ENCODE data around the gene LRRTM3.

LRRTM3 gene

GRCh38 chr10:67119651-67120050 lies 193.8 kb downstream of the LRRTM3 start:
- no peak for DNase-seq (ENCODE audit: low read depth)

DNA sequence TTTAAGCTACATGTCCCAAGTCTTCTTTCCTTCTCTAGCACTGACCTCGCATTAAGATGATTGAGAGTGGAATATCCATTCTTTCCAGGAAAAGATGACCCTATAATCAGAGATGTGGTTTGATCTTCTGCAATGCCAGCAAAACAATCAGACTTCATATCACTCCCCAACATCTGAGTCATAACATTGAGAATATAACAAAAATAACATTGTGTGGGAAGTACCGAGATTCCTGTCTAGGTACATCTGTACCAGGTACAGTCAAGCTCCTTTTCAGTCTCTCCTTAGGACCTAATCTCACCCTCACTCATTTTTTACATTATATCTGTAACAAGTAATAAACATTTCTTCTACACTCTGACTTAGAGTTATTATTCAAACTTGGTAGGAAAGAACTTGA lies 201.6 kb downstream of the LRRTM3 start:
- DNase-seq (ENCODE audit: low read depth), result no peak

GRCh38 chr10:67140641-67141040 lies 214.8 kb downstream of the LRRTM3 start:
- no peak for DNase-seq (ENCODE audit: low read depth)

DNA sequence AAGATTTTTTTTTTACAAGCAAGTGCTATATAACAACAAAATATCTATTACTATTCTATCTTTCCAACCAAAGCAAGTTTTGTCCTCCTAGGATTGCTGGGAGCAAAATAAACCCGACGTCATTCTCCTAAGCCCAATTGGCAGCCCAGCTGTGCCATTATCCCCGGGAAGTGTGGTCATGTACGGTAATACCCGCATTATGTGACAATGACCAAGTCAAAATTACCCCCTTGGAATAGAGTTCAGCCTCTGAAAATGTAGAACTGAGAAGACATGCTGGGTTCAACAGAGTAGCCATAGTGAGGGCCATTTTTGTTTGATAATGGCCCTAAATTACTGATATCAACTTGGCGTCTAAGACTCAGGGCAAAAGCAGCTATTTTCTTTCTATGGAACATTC lies 215.5 kb downstream of the LRRTM3 start:
- DNase-seq (ENCODE audit: low read depth), result no peak

DNA sequence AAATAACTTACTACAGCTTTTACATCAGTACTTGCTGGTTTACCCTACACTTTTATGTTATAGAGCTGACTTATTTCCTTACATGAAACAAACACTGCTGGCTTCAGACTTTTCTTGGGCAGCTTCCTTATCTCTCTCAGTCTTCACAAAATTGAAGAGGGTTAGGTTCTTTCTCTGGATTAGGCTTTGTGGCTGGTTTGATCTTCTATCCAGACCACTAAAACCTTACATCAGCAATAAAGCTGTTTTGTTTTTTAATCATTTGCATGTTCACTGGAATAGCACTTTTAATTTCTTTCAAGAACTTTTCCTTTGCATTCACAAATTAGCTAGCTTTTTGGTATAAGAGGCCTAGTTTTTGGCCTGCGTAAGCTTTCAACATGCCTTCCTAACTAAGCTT lies 218.7 kb downstream of the LRRTM3 start:
- DNase-seq (ENCODE audit: low read depth), result no peak
